ENCODE data around the gene CYP26B1. TPM values are rescaled to one million over a fixed set of nuclear protein-coding genes. Genes with fewer than 3 reads are reported as not detected.

Gene CYP26B1
- total RNA-seq, 1 experiment from 2014 or later, result 2.7 TPM

- intact Hi-C loops (cut with micrococcal nuclease; ENCODE audit: unreplicated experiment), result loop anchor here (10.0 kb wide), 1 partner anchor 588 kb away; no protein-coding TSS in a partner anchor
- no peaks in the 10 kb centered on the region for H3K36me3 ChIP-seq (ENCODE audit: insufficient read depth, low read length, poor library complexity, severe bottlenecking)
- BruUV-seq (replicated peaks), result no TSS peak
- H3K9me3 ChIP-seq (ENCODE audit: low read depth, low read length, poor library complexity, severe bottlenecking), result no peaks in the 10 kb centered on the region
- no peak for DNase-seq (ENCODE audit: low spot score)
- no peaks in the 10 kb centered on the region for H3K27me3 ChIP-seq (replicated peaks; ENCODE audit: insufficient read depth, low read depth, low read length, poor library complexity)
- H3K4me1 ChIP-seq (ENCODE audit: insufficient read depth, low read length, poor library complexity, severe bottlenecking), result no peaks in the 10 kb centered on the region
- no peak for TF ChIP-seq EZH2 (IDR thresholded peaks at IDR 0.05; ENCODE audit: borderline replicate concordance, low read depth, low read length, poor library complexity, severe bottlenecking)
- no peak for TF ChIP-seq CTCF (conservative IDR thresholded peaks at IDR 0.05; ENCODE audit: low read depth, low read length)
- no peak overlapping the region for H3K27ac ChIP-seq (ENCODE audit: low read depth, low read length, poor library complexity, severe bottlenecking)
- ChIA-PET POLR2A (ENCODE audit: low non-redundant PET) (no interaction called here), CTCF (no interaction called here)
- no peak overlapping the region for H3K4me3 ChIP-seq (ENCODE audit: low read depth, low read length, poor library complexity, severe bottlenecking)
These were observed 9.2 kb upstream of the CYP26B1 start for GRCh38 chr2:72156872-72157271.

- POLR2A ChIA-PET (ENCODE audit: low non-redundant PET), result no interaction called here
- no peaks in the 10 kb centered on the region for H3K27me3 ChIP-seq (replicated peaks; ENCODE audit: insufficient read depth, low read depth, low read length, poor library complexity)
- CTCF ChIA-PET, result no interaction called here
- no peak for DNase-seq (ENCODE audit: low spot score)
- H3K36me3 ChIP-seq (ENCODE audit: insufficient read depth, low read length, poor library complexity, severe bottlenecking), result no peaks in the 10 kb centered on the region
- no TSS peak for BruUV-seq (replicated peaks)
- no peak for TF ChIP-seq EZH2 (IDR thresholded peaks at IDR 0.05; ENCODE audit: borderline replicate concordance, low read depth, low read length, poor library complexity, severe bottlenecking)
- TF ChIP-seq CTCF (conservative IDR thresholded peaks at IDR 0.05; ENCODE audit: low read depth, low read length), result no peak
- H3K4me1 ChIP-seq (ENCODE audit: insufficient read depth, low read length, poor library complexity, severe bottlenecking), result no peaks in the 10 kb centered on the region
- no peak overlapping the region for H3K4me3 ChIP-seq (ENCODE audit: low read depth, low read length, poor library complexity, severe bottlenecking)
- intact Hi-C loops (cut with micrococcal nuclease; ENCODE audit: unreplicated experiment), result loop anchor here (10.0 kb wide), 1 partner anchor 589 kb away; no protein-coding TSS in a partner anchor
- H3K27ac ChIP-seq (ENCODE audit: low read depth, low read length, poor library complexity, severe bottlenecking), result no peak overlapping the region
- H3K9me3 ChIP-seq (ENCODE audit: low read depth, low read length, poor library complexity, severe bottlenecking), result no peaks in the 10 kb centered on the region
These were observed 8.1 kb upstream of the CYP26B1 start for GRCh38 chr2:72155737-72156136.

GRCh38 chr2:72155151-72155550 lies 7.5 kb upstream of the CYP26B1 start:
- POLR2A ChIA-PET (ENCODE audit: low non-redundant PET), result no interaction called here
- Histone ChIP-seq H3K27me3 (replicated peaks; ENCODE audit: insufficient read depth, low read depth, low read length, poor library complexity) (no peaks in the 10 kb centered on the region), H3K4me1 (ENCODE audit: insufficient read depth, low read length, poor library complexity, severe bottlenecking) (no peaks in the 10 kb centered on the region), H3K9me3 (ENCODE audit: low read depth, low read length, poor library complexity, severe bottlenecking) (no peaks in the 10 kb centered on the region), H3K4me3 (ENCODE audit: low read depth, low read length, poor library complexity, severe bottlenecking) (no peak overlapping the region), H3K27ac (ENCODE audit: low read depth, low read length, poor library complexity, severe bottlenecking) (no peak overlapping the region), H3K36me3 (ENCODE audit: insufficient read depth, low read length, poor library complexity, severe bottlenecking) (no peaks in the 10 kb centered on the region)
- intact Hi-C loops (cut with micrococcal nuclease; ENCODE audit: unreplicated experiment), result loop anchor here (10.0 kb wide), 1 partner anchor 590 kb away; no protein-coding TSS in a partner anchor
- no TSS peak for BruUV-seq (replicated peaks)
- CTCF ChIA-PET, result no interaction called here
- TF ChIP-seq CTCF (conservative IDR thresholded peaks at IDR 0.05; ENCODE audit: low read depth, low read length) (no peak), EZH2 (IDR thresholded peaks at IDR 0.05; ENCODE audit: borderline replicate concordance, low read depth, low read length, poor library complexity, severe bottlenecking) (no peak)
- DNase-seq (ENCODE audit: low spot score), result no peak
